Measurements from ENCODE around the gene ADRA2A.

ADRA2A gene

GRCh38 chr10:111125102-111125501 lies 48.3 kb downstream of the ADRA2A start:
- TF ChIP-seq REST (IDR thresholded peaks at IDR 0.05; ENCODE audit: insufficient replicate concordance, low read depth), result no peak
- TF ChIP-seq POLR2AphosphoS5 (IDR thresholded peaks at IDR 0.05; ENCODE audit: low read depth), result no peak
- TF ChIP-seq CTCF (IDR thresholded peaks at IDR 0.05; ENCODE audit: insufficient read depth, low read length), result no peak
- no peak for TF ChIP-seq SPI1 (IDR thresholded peaks at IDR 0.05; ENCODE audit: borderline replicate concordance, low read depth)
- no peak for TF ChIP-seq GABPA (IDR thresholded peaks at IDR 0.05; ENCODE audit: low read depth)

GRCh38 chr10:111126077-111126476 lies 49.2 kb downstream of the ADRA2A start:
- H3K27me3 ChIP-seq (ENCODE audit: insufficient read depth, poor library complexity, severe bottlenecking), result no peaks in the 10 kb centered on the region
- DNase-seq (ENCODE audit: low read depth in 1 of 2, low spot score in 1 of 2), result no peak
- no peak for TF ChIP-seq REST (IDR thresholded peaks at IDR 0.05; ENCODE audit: insufficient replicate concordance, low read depth)

More at GRCh38 chr10:111125102-111125501, 48.3 kb downstream of the ADRA2A start:
- no peak overlapping the region for H3K27ac ChIP-seq (replicated peaks)
- DNase-seq (ENCODE audit: low read depth in 1 of 2, low spot score in 1 of 2), result no peak
- H3K4me3 ChIP-seq (replicated peaks; ENCODE audit: insufficient read depth, low read length), result no peak overlapping the region
- H3K27me3 ChIP-seq (ENCODE audit: insufficient read depth, poor library complexity, severe bottlenecking), result no peaks in the 10 kb centered on the region

GRCh38 chr10:111127081-111127848 lies 50.4 kb downstream of the ADRA2A start:
- Histone ChIP-seq H3K27ac (replicated peaks) (no peak overlapping the region), H3K27me3 (ENCODE audit: insufficient read depth, poor library complexity, severe bottlenecking) (no peaks in the 10 kb centered on the region), H3K4me3 (replicated peaks; ENCODE audit: insufficient read depth, low read length) (no peak overlapping the region)
- no peak for DNase-seq (ENCODE audit: low read depth in 1 of 2, low spot score in 1 of 2)
- TF ChIP-seq CTCF (IDR thresholded peaks at IDR 0.05; ENCODE audit: insufficient read depth, low read length), result no peak
- TF ChIP-seq SPI1 (IDR thresholded peaks at IDR 0.05; ENCODE audit: borderline replicate concordance, low read depth), result no peak
- no peak for TF ChIP-seq POLR2AphosphoS5 (IDR thresholded peaks at IDR 0.05; ENCODE audit: low read depth)
- no peak for TF ChIP-seq REST (IDR thresholded peaks at IDR 0.05; ENCODE audit: insufficient replicate concordance, low read depth)
- TF ChIP-seq GABPA (IDR thresholded peaks at IDR 0.05; ENCODE audit: low read depth), result no peak

More at GRCh38 chr10:111126077-111126476, 49.2 kb downstream of the ADRA2A start:
- H3K4me3 ChIP-seq (replicated peaks; ENCODE audit: insufficient read depth, low read length), result no peak overlapping the region
- H3K27ac ChIP-seq (replicated peaks), result no peak overlapping the region
